Measurements from ENCODE around the gene SLC2A4RG.

- TF ChIP-seq CTCF (conservative IDR thresholded peaks at IDR 0.05 in 1 of 2, IDR thresholded peaks at IDR 0.05 in 1 of 2; ENCODE audit: extremely low read depth in 1 of 2, insufficient read depth in 1 of 2, low read depth in 1 of 2, low read length in 2 of 2) (no peak), EZH2 (IDR thresholded peaks at IDR 0.05; ENCODE audit: borderline replicate concordance, low read length) (no peak)
Observed at GRCh38 chr20:63698739-63699465, 40.7 kb upstream of the SLC2A4RG start.
